Measurements from ENCODE around the gene TFDP1. TPM values are rescaled to one million over a fixed set of nuclear protein-coding genes. Genes with fewer than 3 reads are reported as not detected.

TFDP1 gene
- polyA plus RNA-seq, 4 donors, result 24.3 to 64.9 (median 51.2) TPM

GRCh38 chr13:113630804-113631203 is 46.3 kb downstream of the TFDP1 start:
- Histone ChIP-seq H3K9me3 (ENCODE audit: control insufficient read depth in 2 of 2, insufficient read depth in 1 of 2, low read depth in 1 of 2, low read length in 1 of 2) (no peaks in the 10 kb centered on the region), H3K27ac (ENCODE audit: low read depth in 1 of 3, low read length in 2 of 3) (no peak overlapping the region), H3K4me1 (ENCODE audit: control insufficient read depth in 3 of 3, insufficient read depth in 2 of 3, low read depth in 1 of 3, low read length in 2 of 3) (no peaks in the 10 kb centered on the region), H3K27me3 (ENCODE audit: control insufficient read depth in 3 of 3, insufficient read depth in 3 of 3, low read length in 3 of 3) (no peaks in the 10 kb centered on the region), H3K36me3 (ENCODE audit: control insufficient read depth in 3 of 3, insufficient read depth in 2 of 3, low read depth in 1 of 3, low read length in 3 of 3) (peaks cover 1 to 86% (median 2%) of the 10 kb centered on the region in 3 donors), H3K4me3 (ENCODE audit: low read depth in 1 of 3, low read length in 3 of 3) (no peak overlapping the region)
- WGBS, 3 donors, result 77 to 83% (median 78%) methylated on average over 6 of the region's 6 CpGs
- DNase-seq, result no peak
- FAIRE-seq, result no peak

- FAIRE-seq (no peak), DNase-seq (no peak)
- Histone ChIP-seq H3K27me3 (ENCODE audit: control insufficient read depth in 3 of 3, insufficient read depth in 3 of 3, low read length in 3 of 3) (no peaks in the 10 kb centered on the region), H3K4me3 (ENCODE audit: low read depth in 1 of 3, low read length in 3 of 3) (no peak overlapping the region), H3K9me3 (ENCODE audit: control insufficient read depth in 2 of 2, insufficient read depth in 1 of 2, low read depth in 1 of 2, low read length in 1 of 2) (no peaks in the 10 kb centered on the region), H3K4me1 (ENCODE audit: control insufficient read depth in 3 of 3, insufficient read depth in 2 of 3, low read depth in 1 of 3, low read length in 2 of 3) (no peaks in the 10 kb centered on the region), H3K36me3 (ENCODE audit: control insufficient read depth in 3 of 3, insufficient read depth in 2 of 3, low read depth in 1 of 3, low read length in 3 of 3) (peaks cover 6 to 87% (median 8%) of the 10 kb centered on the region in 3 donors), H3K27ac (ENCODE audit: low read depth in 1 of 3, low read length in 2 of 3) (no peak overlapping the region)
- WGBS, 3 donors, result 96 to 97% (median 97%) methylated on average over 42 of the region's 42 CpGs
These were observed 47.0 kb downstream of the TFDP1 start for GRCh38 chr13:113631341-113632095.

GRCh38 chr13:113632706-113633484 is 48.3 kb downstream of the TFDP1 start:
- H3K36me3 ChIP-seq (ENCODE audit: control insufficient read depth in 3 of 3, insufficient read depth in 2 of 3, low read depth in 1 of 3, low read length in 3 of 3), result peaks cover 11 to 91% (median 15%) of the 10 kb centered on the region in 3 donors
- no peak overlapping the region for H3K4me3 ChIP-seq (ENCODE audit: low read depth in 1 of 3, low read length in 3 of 3)
- H3K9me3 ChIP-seq (ENCODE audit: control insufficient read depth in 2 of 2, insufficient read depth in 1 of 2, low read depth in 1 of 2, low read length in 1 of 2), result no peaks in the 10 kb centered on the region
- FAIRE-seq, result no peak
- H3K4me1 ChIP-seq (ENCODE audit: control insufficient read depth in 3 of 3, insufficient read depth in 2 of 3, low read depth in 1 of 3, low read length in 2 of 3), result no peaks in the 10 kb centered on the region
- no peak overlapping the region for H3K27ac ChIP-seq (ENCODE audit: low read depth in 1 of 3, low read length in 2 of 3)
- WGBS, 3 donors, result 96 to 97% (median 96%) methylated on average over 37 to 38 of the region's 38 CpGs
- no peaks in the 10 kb centered on the region for H3K27me3 ChIP-seq (ENCODE audit: control insufficient read depth in 3 of 3, insufficient read depth in 3 of 3, low read length in 3 of 3)
- no peak for DNase-seq

- Histone ChIP-seq H3K4me3 (ENCODE audit: low read depth in 1 of 3, low read length in 3 of 3) (no peak overlapping the region), H3K4me1 (ENCODE audit: control insufficient read depth in 3 of 3, insufficient read depth in 2 of 3, low read depth in 1 of 3, low read length in 2 of 3) (no peaks in the 10 kb centered on the region), H3K27ac (ENCODE audit: low read depth in 1 of 3, low read length in 2 of 3) (no peak overlapping the region), H3K27me3 (ENCODE audit: control insufficient read depth in 3 of 3, insufficient read depth in 3 of 3, low read length in 3 of 3) (no peaks in the 10 kb centered on the region), H3K36me3 (ENCODE audit: control insufficient read depth in 3 of 3, insufficient read depth in 2 of 3, low read depth in 1 of 3, low read length in 3 of 3) (peaks cover 16 to 91% (median 18%) of the 10 kb centered on the region in 3 donors), H3K9me3 (ENCODE audit: control insufficient read depth in 2 of 2, insufficient read depth in 1 of 2, low read depth in 1 of 2, low read length in 1 of 2) (peaks cover 0 to 4% of the 10 kb centered on the region in 2 donors)
- 97 to 98% (median 98%) methylated on average over 18 of the region's 18 CpGs for WGBS, 3 donors
- DNase-seq, result no peak
- FAIRE-seq, result no peak
These were observed 48.9 kb downstream of the TFDP1 start for GRCh38 chr13:113633485-113633873.

- 92 to 95% (median 94%) methylated on average over 16 of the region's 16 CpGs for WGBS, 3 donors
- DNase-seq (no peak), FAIRE-seq (no peak)
- Histone ChIP-seq H3K4me3 (ENCODE audit: low read depth in 1 of 3, low read length in 3 of 3) (no peak overlapping the region), H3K4me1 (ENCODE audit: control insufficient read depth in 3 of 3, insufficient read depth in 2 of 3, low read depth in 1 of 3, low read length in 2 of 3) (no peaks in the 10 kb centered on the region), H3K27me3 (ENCODE audit: control insufficient read depth in 3 of 3, insufficient read depth in 3 of 3, low read length in 3 of 3) (no peaks in the 10 kb centered on the region), H3K27ac (ENCODE audit: low read depth in 1 of 3, low read length in 2 of 3) (no peak overlapping the region), H3K9me3 (ENCODE audit: control insufficient read depth in 2 of 2, insufficient read depth in 1 of 2, low read depth in 1 of 2, low read length in 1 of 2) (peaks cover 0 to 4% of the 10 kb centered on the region in 2 donors), H3K36me3 (ENCODE audit: control insufficient read depth in 3 of 3, insufficient read depth in 2 of 3, low read depth in 1 of 3, low read length in 3 of 3) (peaks cover 18 to 86% (median 19%) of the 10 kb centered on the region in 3 donors)
These were observed 49.9 kb downstream of the TFDP1 start for GRCh38 chr13:113634279-113635047.

GRCh38 chr13:113635048-113635420 is 50.5 kb downstream of the TFDP1 start:
- no peaks in the 10 kb centered on the region for H3K4me1 ChIP-seq (ENCODE audit: control insufficient read depth in 3 of 3, insufficient read depth in 2 of 3, low read depth in 1 of 3, low read length in 2 of 3)
- FAIRE-seq (no peak), DNase-seq (no peak)
- no peak overlapping the region for H3K4me3 ChIP-seq (ENCODE audit: low read depth in 1 of 3, low read length in 3 of 3)
- H3K36me3 ChIP-seq (ENCODE audit: control insufficient read depth in 3 of 3, insufficient read depth in 2 of 3, low read depth in 1 of 3, low read length in 3 of 3), result peaks cover 18 to 86% (median 24%) of the 10 kb centered on the region in 3 donors
- peaks cover 0 to 10% of the 10 kb centered on the region in 2 donors for H3K9me3 ChIP-seq (ENCODE audit: control insufficient read depth in 2 of 2, insufficient read depth in 1 of 2, low read depth in 1 of 2, low read length in 1 of 2)
- WGBS, 3 donors, result 92 to 97% (median 95%) methylated on average over 7 of the region's 7 CpGs
- no peaks in the 10 kb centered on the region for H3K27me3 ChIP-seq (ENCODE audit: control insufficient read depth in 3 of 3, insufficient read depth in 3 of 3, low read length in 3 of 3)
- no peak overlapping the region for H3K27ac ChIP-seq (ENCODE audit: low read depth in 1 of 3, low read length in 2 of 3)

GRCh38 chr13:113635709-113636108 is 51.2 kb downstream of the TFDP1 start:
- FAIRE-seq, result no peak
- WGBS, 3 donors, result 96 to 98% (median 96%) methylated on average over 22 to 25 of the region's 25 CpGs
- peaks cover 0 to 10% of the 10 kb centered on the region in 2 donors for H3K9me3 ChIP-seq (ENCODE audit: control insufficient read depth in 2 of 2, insufficient read depth in 1 of 2, low read depth in 1 of 2, low read length in 1 of 2)

More at GRCh38 chr13:113635709-113636108, 51.2 kb downstream of the TFDP1 start:
- DNase-seq, result no peak
- H3K4me3 ChIP-seq (ENCODE audit: low read depth in 1 of 3, low read length in 3 of 3), result no peak overlapping the region
- peaks cover 21 to 87% (median 27%) of the 10 kb centered on the region in 3 donors for H3K36me3 ChIP-seq (ENCODE audit: control insufficient read depth in 3 of 3, insufficient read depth in 2 of 3, low read depth in 1 of 3, low read length in 3 of 3)
- H3K4me1 ChIP-seq (ENCODE audit: control insufficient read depth in 3 of 3, insufficient read depth in 2 of 3, low read depth in 1 of 3, low read length in 2 of 3), result no peaks in the 10 kb centered on the region
- no peak overlapping the region for H3K27ac ChIP-seq (ENCODE audit: low read depth in 1 of 3, low read length in 2 of 3)
- no peaks in the 10 kb centered on the region for H3K27me3 ChIP-seq (ENCODE audit: control insufficient read depth in 3 of 3, insufficient read depth in 3 of 3, low read length in 3 of 3)
